ENCODE measurements around the gene AP3D1. TPM values are rescaled to one million over a fixed set of nuclear protein-coding genes. Genes with fewer than 3 reads are reported as not detected.

AP3D1 gene
- total and polyA plus RNA-seq, 3 donors from 2014 or later: 134 to 204 (median 201) TPM

DNA sequence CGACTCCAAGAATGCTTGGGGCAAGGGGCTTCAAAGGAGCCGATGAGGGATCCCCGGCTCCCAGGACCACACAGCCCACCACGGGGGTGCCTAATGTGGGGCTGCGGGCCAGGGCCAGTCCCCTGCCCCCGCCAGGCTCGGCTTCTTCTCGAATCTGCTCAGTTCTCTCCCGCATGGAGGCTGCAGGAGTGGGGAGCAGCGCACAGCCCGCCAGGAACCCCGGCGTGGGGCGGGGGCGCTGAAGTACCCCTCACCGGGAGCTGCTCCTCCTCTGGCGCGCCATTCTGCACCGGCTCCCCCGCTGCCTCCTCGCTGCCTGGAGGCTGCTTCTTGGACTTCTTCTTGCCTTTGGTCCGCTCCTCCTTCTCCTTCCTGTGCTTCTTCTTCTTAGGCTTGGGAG lies 39.9 kb downstream of the AP3D1 start:
- Histone ChIP-seq H3K27me3 (no peaks in the 10 kb centered on the region), H3K9me3 (no peaks in the 10 kb centered on the region), H3K27ac (no peak overlapping the region), H3K4me1 (no peaks in the 10 kb centered on the region), H3K4me3 (no peak overlapping the region), H3K36me3 (ENCODE audit: low read depth, missing control alignments) (no peaks in the 10 kb centered on the region)
- no peak for DNase-seq
- WGBS, 2 donors: 92 to 97% methylated on average over 13 to 22 of the region's 22 CpGs
- intact Hi-C loops (cut with DNase I; ENCODE audit: low total_unique reads): no loop called here
- TF ChIP-seq POLR2A (IDR thresholded peaks at IDR 0.05): no peak
- TF ChIP-seq, protein P1, sequence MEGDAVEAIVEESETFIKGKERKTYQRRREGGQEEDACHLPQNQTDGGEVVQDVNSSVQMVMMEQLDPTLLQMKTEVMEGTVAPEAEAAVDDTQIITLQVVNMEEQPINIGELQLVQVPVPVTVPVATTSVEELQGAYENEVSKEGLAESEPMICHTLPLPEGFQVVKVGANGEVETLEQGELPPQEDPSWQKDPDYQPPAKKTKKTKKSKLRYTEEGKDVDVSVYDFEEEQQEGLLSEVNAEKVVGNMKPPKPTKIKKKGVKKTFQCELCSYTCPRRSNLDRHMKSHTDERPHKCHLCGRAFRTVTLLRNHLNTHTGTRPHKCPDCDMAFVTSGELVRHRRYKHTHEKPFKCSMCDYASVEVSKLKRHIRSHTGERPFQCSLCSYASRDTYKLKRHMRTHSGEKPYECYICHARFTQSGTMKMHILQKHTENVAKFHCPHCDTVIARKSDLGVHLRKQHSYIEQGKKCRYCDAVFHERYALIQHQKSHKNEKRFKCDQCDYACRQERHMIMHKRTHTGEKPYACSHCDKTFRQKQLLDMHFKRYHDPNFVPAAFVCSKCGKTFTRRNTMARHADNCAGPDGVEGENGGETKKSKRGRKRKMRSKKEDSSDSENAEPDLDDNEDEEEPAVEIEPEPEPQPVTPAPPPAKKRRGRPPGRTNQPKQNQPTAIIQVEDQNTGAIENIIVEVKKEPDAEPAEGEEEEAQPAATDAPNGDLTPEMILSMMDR (IDR thresholded peaks at IDR 0.05): no peak

DNA sequence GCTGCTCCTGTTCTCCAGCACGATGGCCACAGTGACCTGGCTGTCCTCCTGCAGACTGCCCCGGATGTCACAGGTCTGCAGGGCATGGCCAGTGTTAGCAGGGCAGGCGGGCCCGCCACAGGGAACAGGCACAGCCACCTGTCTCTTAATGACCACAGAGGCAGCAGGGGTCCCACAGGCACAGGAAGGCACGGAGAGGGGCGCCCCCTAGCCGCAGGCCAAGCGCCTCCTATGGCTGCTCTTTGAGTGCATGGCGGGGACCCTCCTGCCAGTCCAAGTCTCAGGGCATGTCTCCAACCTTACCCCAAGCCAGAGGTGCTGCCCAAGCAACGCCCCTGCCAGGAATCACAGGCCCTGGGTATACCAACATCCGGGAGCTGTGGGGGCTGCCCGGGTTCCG lies 40.5 kb downstream of the AP3D1 start:
- Histone ChIP-seq H3K4me3 (no peak overlapping the region), H3K27ac (no peak overlapping the region), H3K27me3 (no peaks in the 10 kb centered on the region), H3K4me1 (no peaks in the 10 kb centered on the region), H3K9me3 (no peaks in the 10 kb centered on the region), H3K36me3 (ENCODE audit: low read depth, missing control alignments) (no peaks in the 10 kb centered on the region)
- TF ChIP-seq, protein P1 (IDR thresholded peaks at IDR 0.05): no peak
- TF ChIP-seq POLR2A (IDR thresholded peaks at IDR 0.05): no peak
- intact Hi-C loops (cut with DNase I; ENCODE audit: low total_unique reads): no loop called here
- 72 to 89% methylated on average over 2 to 13 of the region's 13 CpGs for WGBS, 2 donors
- no peak for DNase-seq

DNA sequence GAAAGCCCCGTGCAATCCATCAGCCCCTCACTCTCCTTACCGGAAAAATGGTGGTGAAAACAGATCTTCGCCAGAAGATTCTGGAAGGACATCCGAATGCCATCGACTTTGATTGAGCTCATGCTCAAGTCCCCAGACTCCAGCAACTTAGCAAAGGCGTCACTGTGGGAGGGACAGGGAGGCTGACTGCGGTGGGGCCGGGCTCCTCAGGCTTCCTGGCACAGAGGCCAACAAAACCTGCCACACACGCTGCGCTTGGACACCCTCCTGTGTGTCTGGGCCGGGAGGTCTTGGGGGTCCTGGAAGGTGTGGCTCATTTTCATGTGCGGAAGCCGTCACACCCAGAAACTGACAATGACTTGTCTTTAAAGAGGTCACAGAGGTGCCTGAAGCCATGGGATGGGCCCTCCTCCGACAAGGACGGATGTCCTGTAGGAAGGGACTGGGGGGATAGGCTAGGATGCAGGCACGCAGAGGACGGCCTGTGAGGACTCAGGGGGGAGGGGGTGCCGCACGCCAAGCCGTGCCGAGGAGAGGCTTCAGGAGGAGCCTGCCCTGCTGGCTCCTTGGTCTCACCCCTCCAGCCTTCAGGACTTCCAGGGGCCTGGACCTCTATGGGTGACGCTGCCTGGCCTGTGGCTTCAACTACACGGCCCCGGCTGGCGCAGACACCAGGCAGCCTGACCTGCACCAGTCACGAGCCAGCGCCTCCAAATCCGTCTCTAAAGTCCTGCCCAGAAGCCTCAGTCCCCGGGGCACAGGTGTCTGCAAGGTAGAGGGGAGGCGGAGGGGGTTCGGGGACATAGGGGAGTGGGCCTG lies 42.1 kb downstream of the AP3D1 start:
- 90% methylated on average over 23 to 31 of the region's 31 CpGs for WGBS, 2 donors
- Histone ChIP-seq H3K9me3 (no peaks in the 10 kb centered on the region), H3K36me3 (ENCODE audit: low read depth, missing control alignments) (no peaks in the 10 kb centered on the region), H3K27ac (no peak overlapping the region), H3K4me3 (no peak overlapping the region), H3K4me1 (no peaks in the 10 kb centered on the region), H3K27me3 (no peaks in the 10 kb centered on the region)
- no peak for DNase-seq
- TF ChIP-seq, protein P1 (IDR thresholded peaks at IDR 0.05): no peak
- TF ChIP-seq POLR2A (IDR thresholded peaks at IDR 0.05): no peak
- intact Hi-C loops (cut with DNase I; ENCODE audit: low total_unique reads): no loop called here

DNA sequence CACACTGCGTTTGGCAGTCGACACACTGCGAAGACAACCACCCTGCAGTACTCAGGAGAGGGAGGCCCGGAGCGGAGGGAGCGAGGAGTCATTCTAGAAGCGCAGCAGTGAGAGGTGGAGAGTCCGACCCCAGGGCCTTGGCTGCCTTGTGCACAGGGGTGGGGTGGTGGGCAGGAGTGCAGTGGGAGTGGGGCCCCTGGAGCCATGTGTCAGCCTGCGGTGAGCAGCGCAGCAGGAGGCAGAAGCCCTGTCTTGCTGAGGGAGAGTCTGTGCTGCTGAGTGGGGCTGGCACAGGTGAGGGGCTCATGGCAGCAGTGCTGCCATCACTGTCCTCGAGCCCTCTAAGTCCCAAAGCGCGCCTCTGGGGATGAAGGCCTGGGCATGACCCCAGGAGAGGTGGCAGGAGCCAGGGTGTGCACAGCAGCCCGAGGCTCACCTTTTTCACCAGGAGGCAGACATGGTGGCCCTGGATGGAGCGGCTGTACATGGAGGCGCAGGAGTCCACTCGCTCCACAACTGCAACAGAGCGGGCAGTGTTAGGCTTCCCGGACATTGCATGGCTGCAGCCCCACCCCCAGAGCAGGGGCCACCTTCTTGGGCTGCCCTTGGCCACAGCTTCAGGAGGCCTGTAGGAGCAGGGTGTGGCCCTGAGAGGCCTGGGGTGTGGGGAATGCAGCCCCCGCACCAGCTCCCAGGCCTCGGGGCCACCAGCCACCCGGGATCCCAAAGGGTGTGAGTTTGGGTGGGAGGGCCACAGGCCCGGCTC lies 42.9 kb downstream of the AP3D1 start:
- Histone ChIP-seq H3K27ac (no peak overlapping the region), H3K4me3 (no peak overlapping the region), H3K9me3 (no peaks in the 10 kb centered on the region), H3K27me3 (no peaks in the 10 kb centered on the region), H3K36me3 (ENCODE audit: low read depth, missing control alignments) (no peaks in the 10 kb centered on the region), H3K4me1 (no peaks in the 10 kb centered on the region)
- intact Hi-C loops (cut with DNase I; ENCODE audit: low total_unique reads): no loop called here
- DNase-seq: no peak
- TF ChIP-seq, protein P1 (IDR thresholded peaks at IDR 0.05): no peak
- TF ChIP-seq POLR2A (IDR thresholded peaks at IDR 0.05): no peak
- 94 to 96% methylated on average over 13 to 20 of the region's 23 CpGs for WGBS, 2 donors
